T-cell (primary cell): Measurements from ENCODE around the gene MT1A. TPM values are rescaled to one million over a fixed set of nuclear protein-coding genes. Genes with fewer than 3 reads are reported as not detected.
"Not testable (repeated sequence)": the region's sequence is repeated elsewhere in the genome, so short reads cannot be mapped to it uniquely, and the experiment has no call there.

ENCODE experiments used
- ATAC-seq, 4 experiments: fragments of 200-7000 bp in 3 of 4; fragments of 150-1000 bp in 1 of 4; cut with Tn5 transposase; replicated peaks in 1 of 4; 1 replicate in 3 of 4; 2 replicates in 1 of 4; pipeline ENCODE4 v1.10.0; 2021; ENCODE audit warnings: moderate library complexity in 3 of 4, mild to moderate bottlenecking in 2 of 4, moderate number of reproducible peaks in 1 of 4
- CTCF ChIA-PET, 2 donors: fragments of 300-600 bp; sonication (Branson Sonifier 250); formaldehyde crosslinking; loops; one replicate each; lab custom pipeline; 2022; ENCODE audit warnings: antibody characterized with exemption in 2 of 2; lab: Charles Lee
- POLR2A ChIA-PET, 2 donors: fragments of 300-600 bp; sonication (Branson Sonifier 250); formaldehyde crosslinking; loops; one replicate each; lab custom pipeline; 2022; ENCODE audit warnings: antibody characterized with exemption in 2 of 2; lab: Charles Lee
- DNase-seq, 35 experiments: peaks; one replicate each; pipeline versions ENCODE4 v3.0.0 to v3.0.0-alpha.2; 2013 to 2023
- H3K27ac ChIP-seq: one replicate; pipeline ENCODE4 v1.5.1; 2013; ENCODE audit warnings: low read length
- H3K27me3 ChIP-seq, 2 experiments: replicated peaks in 1 of 2; 1 replicate in 1 of 2; 2 replicates in 1 of 2; pipeline versions ENCODE4 v1.6.1 to v1.7.0; 2013; ENCODE audit warnings: low read length in 1 of 2, mixed read lengths in 1 of 2; ENCODE audit not compliant: control insufficient read depth in 2 of 2, insufficient read depth in 2 of 2; ENCODE audit errors: extremely low read depth in 1 of 2
- H3K36me3 ChIP-seq, 2 donors: 1 replicate in 1 of 2; 2 replicates in 1 of 2; pipeline versions ENCODE4 v1.6.1 to v1.7.0; 2013; ENCODE audit warnings: low read length in 1 of 2; ENCODE audit not compliant: control insufficient read depth in 2 of 2, insufficient read depth in 1 of 2; ENCODE audit errors: extremely low read depth in 1 of 2
- H3K4me1 ChIP-seq, 2 experiments: 1 replicate in 1 of 2; 2 replicates in 1 of 2; pipeline versions ENCODE4 v1.6.1 to v1.7.0; 2013; ENCODE audit warnings: low read length in 2 of 2, mixed read lengths in 1 of 2; ENCODE audit not compliant: insufficient read depth in 2 of 2, control insufficient read depth in 1 of 2; ENCODE audit errors: extremely low read depth in 1 of 2
- H3K4me3 ChIP-seq, 2 donors: 1 replicate in 1 of 2; 2 replicates in 1 of 2; pipeline versions ENCODE4 v1.5.1 to v1.7.0; 2013; ENCODE audit warnings: mild to moderate bottlenecking in 2 of 2, low read length in 1 of 2, moderate library complexity in 1 of 2; ENCODE audit not compliant: control insufficient read depth in 1 of 2; ENCODE audit errors: extremely low read depth in 1 of 2
- H3K9me3 ChIP-seq: 2 replicates; pipeline ENCODE4 v1.7.0; 2013
- H3K27ac Mint-ChIP-seq, 2 donors: one replicate each; pipeline ENCODE4 v1.8.0; 2020 to 2021; ENCODE audit warnings: mild to moderate bottlenecking in 2 of 2, mixed read lengths in 2 of 2
- H3K27me3 Mint-ChIP-seq, 2 donors: one replicate each; pipeline ENCODE4 v1.8.0; 2021 to 2022; ENCODE audit warnings: mixed read lengths in 2 of 2
- H3K36me3 Mint-ChIP-seq: one replicate; pipeline ENCODE4 v1.8.0; 2021; ENCODE audit warnings: mixed read lengths
- H3K4me1 Mint-ChIP-seq, 3 donors: one replicate each; pipeline ENCODE4 v1.8.0; 2020 to 2022; ENCODE audit warnings: mixed read lengths in 3 of 3, mild to moderate bottlenecking in 1 of 3
- H3K4me3 Mint-ChIP-seq, 3 donors: one replicate each; pipeline ENCODE4 v1.8.0; 2020 to 2022; ENCODE audit warnings: mild to moderate bottlenecking in 3 of 3, mixed read lengths in 3 of 3, moderate library complexity in 3 of 3
- H3K9me3 Mint-ChIP-seq, 3 donors: one replicate each; pipeline ENCODE4 v1.8.0; 2020 to 2022; ENCODE audit warnings: mixed read lengths in 3 of 3
- WGBS: methylation state at CpG from one replicate; pipeline ENCODE4 v1.1.5; 2013; ENCODE audit warnings: missing lambda C conversion rate; ENCODE audit not compliant: insufficient coverage; 5-methylcytosine and 5-hydroxymethylcytosine counted together
- total RNA-seq, 35 experiments: library from RNA in 6 of 35; stranded (reverse) in 6 of 35; fragments of 120-200 nt in 1 of 35; gene quantifications; one replicate each; pipeline versions ENCODE4 v1.2.1 to v1.2.4 and lab custom pipeline; 2013 to 2026

Gene MT1A
- total RNA-seq, 5 donors from 2014 or later (not counting 1 experiment from before 2014, with no cell fraction given), result not detected

- WGBS, result 98% methylated on average over 4 of the region's 8 CpGs
These were observed 18.0 kb upstream of the MT1A start for GRCh38 chr16:56620339-56620897.

DNA sequence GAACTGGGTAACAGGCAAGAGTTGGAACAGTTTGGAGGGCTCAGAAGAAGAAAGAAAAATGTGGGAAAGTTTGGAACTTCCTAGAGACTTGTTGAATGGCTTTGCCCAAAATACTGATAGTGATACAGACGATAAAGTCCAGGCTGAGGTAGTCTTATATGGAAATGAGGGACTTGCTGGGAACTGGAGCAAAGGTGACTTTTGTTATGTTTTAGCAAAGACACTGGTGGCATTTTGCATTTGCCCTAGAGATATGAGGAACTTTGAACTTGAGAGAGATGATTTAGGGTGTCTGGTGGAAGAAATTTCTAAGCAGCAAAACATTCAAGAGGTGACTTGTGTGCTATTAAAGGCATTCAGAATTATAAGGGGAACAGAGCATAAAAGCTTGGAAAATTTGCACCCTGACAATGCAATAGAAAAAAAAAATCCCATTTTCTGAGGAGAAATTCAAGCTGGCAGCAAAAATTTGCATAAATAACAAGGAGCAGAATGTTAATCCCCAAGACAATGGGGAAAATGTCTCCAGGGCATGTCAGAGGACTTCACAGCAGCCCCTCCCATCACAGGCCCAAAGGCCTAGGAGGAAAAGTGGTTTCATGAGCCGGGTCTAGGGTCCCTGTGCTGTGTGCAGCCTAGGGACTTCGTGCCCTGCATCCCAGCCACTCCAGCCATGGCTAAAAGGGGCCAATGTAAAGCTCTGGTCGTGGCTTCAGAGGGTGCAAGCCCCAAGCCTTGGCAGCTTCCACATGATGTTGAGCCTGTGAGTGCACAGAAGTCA is 16.6 kb upstream of the MT1A start:
- not testable (repeated sequence) for ATAC-seq, H3K9me3 ChIP-seq, H3K4me3 ChIP-seq, H3K36me3 Mint-ChIP-seq, H3K36me3 ChIP-seq, H3K4me3 Mint-ChIP-seq, H3K27ac ChIP-seq, H3K9me3 Mint-ChIP-seq, DNase-seq, H3K27ac Mint-ChIP-seq
- Mint-ChIP-seq H3K4me1 (peaks cover 21 to 22% (median 22%) of the 10 kb centered on the region in 3 donors), H3K27me3 (peaks cover 0 to 27% of the 10 kb centered on the region in 2 donors)
- peaks cover 3 to 32% of the 10 kb centered on the region in 2 experiments for H3K4me1 ChIP-seq
- 88% methylated on average over 4 of the region's 4 CpGs for WGBS
- POLR2A ChIA-PET, result interaction anchor here in 1 of 2 donors (0.6 kb wide), 1 partner anchor 12 kb away, joined by 3 read pairs; no protein-coding TSS in a partner anchor
- peaks cover 19 to 31% of the 10 kb centered on the region in 2 experiments for H3K27me3 ChIP-seq
- CTCF ChIA-PET, result interaction anchor here in 1 of 2 donors (0.6 kb wide), 1 partner anchor 303 kb away, joined by 3 read pairs; no protein-coding TSS in a partner anchor

More at GRCh38 chr16:56620339-56620897, 18.0 kb upstream of the MT1A start:
- H3K36me3 ChIP-seq, result no peaks in the 10 kb centered on the region
- Mint-ChIP-seq H3K27ac (no peak overlapping the region), H3K9me3 (no peaks in the 10 kb centered on the region), H3K27me3 (peaks cover 0 to 27% of the 10 kb centered on the region in 2 donors), H3K36me3 (no peaks in the 10 kb centered on the region), H3K4me3 (no peak overlapping the region), H3K4me1 (peaks cover 17 to 19% (median 18%) of the 10 kb centered on the region in 3 donors)
- no peaks in the 10 kb centered on the region for H3K9me3 ChIP-seq
- H3K27me3 ChIP-seq, result peaks cover 20 to 21% of the 10 kb centered on the region in 2 experiments
- ChIA-PET CTCF (interaction anchor here in 1 of 2 donors (0.6 kb wide), 1 partner anchor 35 kb away, joined by 3 read pairs; no protein-coding TSS in a partner anchor), POLR2A (interaction anchor here (0.5 to 0.7 kb wide), 2 partner anchors 41 to 154 kb away, joined by 3 to 4 read pairs; no protein-coding TSS in a partner anchor)
- DNase-seq (no peak), ATAC-seq (no peak)
- no peak overlapping the region for H3K4me3 ChIP-seq
- no peak overlapping the region for H3K27ac ChIP-seq
- peaks cover 3 to 21% of the 10 kb centered on the region in 2 experiments for H3K4me1 ChIP-seq

DNA sequence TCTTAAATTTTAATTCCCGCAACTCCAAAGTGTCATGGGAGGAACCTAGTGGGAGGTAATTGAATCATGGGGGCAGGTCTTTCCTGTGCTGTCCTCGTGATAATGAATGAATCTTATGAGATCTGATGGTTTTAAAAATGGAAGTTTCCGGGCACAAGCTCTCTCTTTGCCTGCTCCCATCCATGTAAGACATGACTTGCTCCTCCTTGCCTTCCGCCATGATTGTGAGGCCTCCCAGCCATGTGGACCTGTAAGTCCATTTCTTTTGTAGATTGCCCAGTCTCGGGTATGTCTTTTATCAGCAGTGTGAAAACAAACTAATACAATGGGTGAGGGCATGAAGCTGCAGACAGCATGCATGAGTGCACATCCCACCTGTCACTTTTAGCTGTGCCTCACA is 15.3 kb upstream of the MT1A start:
- H3K9me3 Mint-ChIP-seq, H3K4me3 Mint-ChIP-seq: not testable (repeated sequence)
- POLR2A ChIA-PET, result interaction anchor here in 1 of 2 donors (0.6 to 1.1 kb wide), 2 partner anchors 13 to 60 kb away, joined by 3 to 4 read pairs; no protein-coding TSS in a partner anchor

DNA sequence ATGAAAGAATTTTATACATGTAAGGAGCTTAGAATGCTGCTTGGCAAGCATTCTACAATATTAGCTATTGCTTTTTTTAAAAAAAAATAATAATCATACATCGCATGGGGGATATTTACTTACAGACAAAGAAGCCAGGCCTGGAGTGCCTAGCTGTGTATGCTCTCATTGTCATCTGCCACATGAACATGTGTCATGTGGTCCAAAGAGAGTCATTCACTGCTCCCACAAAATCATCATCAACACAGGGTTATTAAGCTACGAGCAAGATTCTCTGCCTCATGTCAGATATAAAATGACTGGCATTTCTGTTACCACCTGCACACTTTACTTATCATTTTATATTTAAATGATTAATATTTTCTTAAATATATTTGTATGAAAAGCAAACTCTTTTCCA is 14.8 kb upstream of the MT1A start:
- no peaks in the 10 kb centered on the region for H3K9me3 Mint-ChIP-seq
- Histone ChIP-seq H3K9me3 (no peaks in the 10 kb centered on the region), H3K27ac (no peak overlapping the region), H3K4me1 (peaks cover 0 to 21% of the 10 kb centered on the region in 2 experiments), H3K27me3 (peaks cover 14 to 20% of the 10 kb centered on the region in 2 experiments), H3K4me3 (no peak overlapping the region), H3K36me3 (no peaks in the 10 kb centered on the region)
- H3K4me1 Mint-ChIP-seq, result peaks cover 13 to 18% (median 16%) of the 10 kb centered on the region in 3 donors
- no peak overlapping the region for H3K27ac Mint-ChIP-seq
- DNase-seq (no peak), ATAC-seq (no peak)
- no CpG with 5 or more reads among the region's 2 CpGs for WGBS
- ChIA-PET CTCF (interaction anchor here (0.6 to 1.1 kb wide), 6 partner anchors 11 to 605 kb away, joined by 3 to 6 read pairs (median 4); partner anchors contain the start of gene MT2A (in 1 of the 2)), POLR2A (interaction anchor here (0.6 to 1.1 kb wide), 3 partner anchors 13 to 60 kb away, joined by 3 to 10 read pairs (median 4); no protein-coding TSS in a partner anchor)
- no peak overlapping the region for H3K4me3 Mint-ChIP-seq
- no peaks in the 10 kb centered on the region for H3K36me3 Mint-ChIP-seq
- peaks cover 0 to 16% of the 10 kb centered on the region in 2 donors for H3K27me3 Mint-ChIP-seq

More for the DNA sequence above, 15.3 kb upstream of the MT1A start:
- not testable (repeated sequence) for H3K36me3 Mint-ChIP-seq, H3K27ac ChIP-seq, H3K27ac Mint-ChIP-seq, H3K9me3 ChIP-seq, H3K36me3 ChIP-seq, ATAC-seq, H3K4me3 ChIP-seq, DNase-seq
- Histone ChIP-seq H3K27me3 (peaks cover 16 to 22% of the 10 kb centered on the region in 2 experiments), H3K4me1 (peaks cover 0 to 21% of the 10 kb centered on the region in 2 experiments)
- no CpG with 5 or more reads among the region's 5 CpGs for WGBS
- H3K27me3 Mint-ChIP-seq, result peaks cover 0 to 21% of the 10 kb centered on the region in 2 donors
- CTCF ChIA-PET, result interaction anchor here in 1 of 2 donors (0.6 to 1.1 kb wide), 3 partner anchors 10 to 605 kb away, joined by 3 read pairs; no protein-coding TSS in a partner anchor
- peaks cover 13 to 18% (median 16%) of the 10 kb centered on the region in 3 donors for H3K4me1 Mint-ChIP-seq

- ChIA-PET CTCF (interaction anchor here in 1 of 2 donors (1.0 kb wide), 1 partner anchor 77 kb away, joined by 7 read pairs; no protein-coding TSS in a partner anchor), POLR2A (interaction anchor here (0.5 to 1.1 kb wide), 4 partner anchors 17 to 312 kb away, joined by 3 to 9 read pairs (median 6); partner anchors contain the start of gene MT2A (in 1 of the 2))
- peaks cover 17 to 20% of the 10 kb centered on the region in 2 experiments for H3K27me3 ChIP-seq
- peaks cover 0 to 21% of the 10 kb centered on the region in 2 experiments for H3K4me1 ChIP-seq
- H3K4me3 ChIP-seq, result peak within 1 kb of the TSS; percentile 56 to 65
- H3K27ac Mint-ChIP-seq, result peak within 1 kb of the TSS; percentile 58 to 82
- H3K9me3 Mint-ChIP-seq, result no peaks in the 10 kb centered on the region
- no peaks in the 10 kb centered on the region for H3K36me3 ChIP-seq
- H3K4me3 Mint-ChIP-seq, result peak within 1 kb of the TSS; percentile 82 to 88 (median 86)
- no peaks in the 10 kb centered on the region for H3K36me3 Mint-ChIP-seq
- peak in 23 of 35 experiments; percentile 15 to 77 (median 37) for DNase-seq
- no peaks in the 10 kb centered on the region for H3K9me3 ChIP-seq
- peak; percentile 91 to 94 (median 94) for ATAC-seq
- H3K4me1 Mint-ChIP-seq, result peaks cover 13 to 20% (median 16%) of the 10 kb centered on the region in 3 donors
- H3K27me3 Mint-ChIP-seq, result peaks cover 4 to 12% of the 10 kb centered on the region in 2 donors
- 5% methylated on average over 62 of the region's 62 CpGs for WGBS
- peak within 1 kb of the TSS; percentile 29 for H3K27ac ChIP-seq
These were observed 13.1 kb upstream of the MT1A start, which contains the start of gene MT1E for GRCh38 chr16:56625140-56625942. TSS of gene MT1E (plus strand) at chr16:56625781. CDS start at chr16:56625852, 71 bp downstream.
